GM19238 (cell line): ENCODE results near the gene N4BP2L2.
A peak's percentile ranks its signal among the peaks of the same experiment; 100 is the strongest.

Source experiments
- DNase-seq: peaks from one replicate; pipeline ENCODE4 v3.0.0; 2011; ENCODE audit warnings: low spot score; ENCODE audit not compliant: insufficient read length

The N4BP2L2 gene

DNA sequence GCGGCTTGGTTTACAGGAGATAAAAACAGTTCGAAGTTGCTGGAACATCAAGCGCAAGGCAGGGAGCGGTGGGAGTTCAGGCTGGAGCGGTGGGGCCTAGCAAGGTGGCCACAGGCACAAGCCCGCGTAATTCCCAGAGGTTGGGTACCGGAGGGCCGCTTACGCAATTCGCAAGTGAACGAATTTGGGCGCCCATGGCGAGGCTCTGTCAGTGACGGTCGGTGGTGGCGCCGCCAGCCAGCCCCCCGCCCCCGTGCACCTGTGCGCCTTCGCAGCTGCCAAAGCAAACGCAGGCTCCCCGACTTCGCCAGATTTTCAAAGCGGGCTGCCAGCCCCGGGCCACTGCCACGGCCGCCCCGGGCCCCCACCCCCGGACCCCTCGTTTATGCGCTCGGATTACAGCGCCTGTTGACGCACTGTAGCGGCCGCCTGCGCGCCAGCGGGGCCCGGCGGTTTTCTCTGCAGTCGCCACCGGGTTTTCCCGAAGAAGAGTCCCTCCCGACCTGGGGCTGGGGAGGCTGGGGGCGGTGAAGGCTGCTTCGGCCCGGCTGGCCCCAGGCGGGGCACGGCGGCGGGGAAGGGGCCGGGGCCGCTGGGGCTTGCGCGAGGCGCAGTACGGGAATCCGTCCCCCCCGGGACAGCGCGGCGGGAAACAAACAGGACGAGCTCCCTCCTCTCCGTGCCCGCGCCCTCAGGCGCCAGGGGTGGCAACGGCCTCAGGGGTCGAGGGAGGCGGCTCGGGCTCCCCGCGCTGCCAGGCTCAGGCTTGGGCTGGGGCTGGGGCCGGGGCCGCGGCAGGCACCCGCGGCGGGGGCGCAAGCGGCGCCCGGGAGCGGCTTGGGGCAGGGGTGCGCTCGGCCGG lies 111.4 kb downstream of the N4BP2L2 start:
- DNase-seq = peak; percentile 23

DNA sequence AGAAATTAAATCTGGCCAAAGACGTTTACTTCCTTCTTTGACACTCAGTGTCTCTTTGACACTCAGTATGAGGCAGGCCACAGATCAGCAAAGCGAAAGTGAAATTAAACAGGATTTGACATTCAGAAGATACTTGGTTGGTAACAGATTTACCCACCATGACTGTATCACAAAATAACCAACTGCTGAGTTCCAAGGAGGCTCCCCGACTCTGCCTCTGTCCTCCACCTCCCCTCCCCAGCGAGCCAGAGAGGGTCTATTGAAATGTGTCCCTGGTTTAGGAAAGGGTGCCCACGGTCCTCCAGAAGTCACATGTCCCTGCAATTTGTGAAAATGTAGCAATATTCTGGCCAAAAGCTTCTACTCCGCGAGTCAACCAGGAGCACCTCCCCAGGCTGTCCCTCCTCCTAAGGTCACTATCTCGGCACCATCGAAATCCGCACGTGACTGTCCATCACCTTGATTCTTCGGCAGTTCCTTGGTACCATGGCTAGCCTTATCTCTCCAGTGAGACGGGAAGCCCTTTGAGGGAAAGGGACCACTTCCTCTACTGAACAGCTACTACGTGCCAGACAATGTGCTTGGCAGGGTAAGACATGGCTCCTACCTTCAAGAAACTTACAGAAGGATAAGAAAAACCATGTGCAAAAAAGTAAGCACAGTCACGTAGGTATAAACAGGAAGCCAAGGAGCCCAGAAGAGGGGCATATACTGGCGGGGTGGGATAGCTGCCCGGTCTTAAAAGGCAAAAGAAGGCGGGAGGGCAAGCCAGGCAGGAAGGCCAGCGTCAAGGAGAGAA lies 112.2 kb downstream of the N4BP2L2 start:
- DNase-seq = peak; percentile 56

DNA sequence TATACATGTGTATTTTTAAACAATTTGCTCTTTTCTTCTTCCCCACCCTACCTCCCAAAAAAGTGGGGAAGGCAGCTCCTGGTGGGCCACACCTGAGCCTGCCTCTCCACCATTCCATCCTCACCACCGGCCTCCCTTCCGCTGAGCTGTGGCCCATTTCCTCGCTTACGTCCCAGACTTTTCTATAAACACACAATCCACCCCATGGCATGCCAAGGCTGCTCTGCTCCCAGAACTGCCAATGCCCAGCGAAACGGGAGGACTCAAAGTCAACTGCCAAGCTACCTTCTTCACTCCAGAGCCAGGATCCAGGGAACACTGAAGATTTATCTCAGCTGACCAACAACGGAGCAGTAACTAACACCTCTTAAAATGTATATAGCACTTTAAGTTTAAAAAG lies 113.4 kb downstream of the N4BP2L2 start:
- no peak for DNase-seq

DNA sequence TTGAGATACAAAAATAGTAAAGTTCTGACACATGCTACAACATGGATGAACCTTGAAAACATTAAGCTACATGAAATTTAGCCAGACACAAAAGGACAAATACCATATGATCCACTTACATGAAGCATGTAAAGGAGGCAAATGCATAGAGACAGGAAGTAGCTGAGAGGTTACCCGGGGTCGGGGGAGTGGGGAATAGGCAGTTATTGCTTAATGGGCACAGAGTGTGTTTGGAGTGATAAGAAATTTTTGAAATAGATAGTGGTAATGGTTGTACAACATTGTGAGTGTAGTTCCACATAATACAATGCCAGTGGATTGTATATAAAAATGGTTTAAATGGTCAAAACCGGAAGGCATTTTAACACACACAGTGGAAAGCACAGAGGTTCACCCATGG lies 115.0 kb downstream of the N4BP2L2 start:
- no peak for DNase-seq

DNA sequence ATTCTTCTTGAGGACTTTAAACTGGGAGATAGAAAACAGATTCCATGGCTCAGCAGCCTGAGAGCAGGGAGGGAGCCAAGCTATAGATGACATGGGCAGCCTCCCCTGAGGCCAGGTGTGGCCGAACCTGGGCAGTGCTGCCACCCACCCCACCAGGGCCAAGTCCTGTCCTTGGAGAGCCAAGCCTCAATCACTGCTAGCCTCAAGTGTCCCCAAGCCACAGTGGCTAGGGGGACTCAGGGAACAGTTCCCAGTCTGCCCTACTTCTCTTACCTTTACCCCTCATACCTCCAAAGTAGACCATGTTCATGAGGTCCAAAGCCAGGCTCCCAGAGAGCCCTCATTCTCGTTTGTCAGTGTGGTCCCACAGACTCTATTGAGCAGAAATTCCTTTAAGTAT lies 118.7 kb downstream of the N4BP2L2 start:
- no peak for DNase-seq

DNA sequence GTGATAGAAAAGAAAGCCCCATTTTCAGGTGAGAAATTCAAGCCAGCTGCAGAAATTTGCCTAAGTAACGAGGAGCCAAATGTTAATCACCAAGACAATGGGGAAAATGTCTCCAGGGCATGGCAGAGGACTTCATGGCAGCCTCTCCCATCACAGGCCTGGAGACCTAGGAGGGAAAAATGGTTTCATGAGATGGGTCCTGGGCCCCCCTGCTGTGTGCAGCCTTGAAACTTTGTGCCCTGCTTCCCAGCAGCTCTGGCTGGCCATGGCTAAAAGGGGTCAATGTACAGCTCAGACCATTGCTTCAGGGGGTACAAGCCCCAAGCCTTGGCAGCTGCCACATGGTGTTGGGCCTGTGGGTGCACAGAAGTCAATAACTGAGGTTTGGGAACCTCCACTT lies 120.6 kb downstream of the N4BP2L2 start:
- DNase-seq = no peak

DNA sequence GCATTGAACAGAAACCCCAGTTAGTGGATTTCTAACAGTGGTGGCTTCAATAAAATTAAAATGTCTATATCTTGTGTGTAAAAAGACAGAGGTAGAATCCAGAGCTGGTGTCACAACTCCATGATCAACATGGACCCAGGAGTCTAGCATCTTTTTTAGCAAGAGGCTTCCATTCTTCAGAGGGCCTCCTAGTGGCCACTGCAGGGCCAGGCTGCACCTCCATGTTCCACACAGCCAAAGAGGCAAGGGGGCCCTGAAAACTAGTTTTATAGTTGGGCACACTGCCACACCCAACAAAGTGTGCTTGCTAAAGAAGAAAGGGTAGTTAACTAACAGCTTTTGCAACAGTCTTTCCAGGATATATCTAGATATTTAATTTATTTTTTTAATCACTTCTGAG lies 123.6 kb downstream of the N4BP2L2 start:
- DNase-seq = no peak

DNA sequence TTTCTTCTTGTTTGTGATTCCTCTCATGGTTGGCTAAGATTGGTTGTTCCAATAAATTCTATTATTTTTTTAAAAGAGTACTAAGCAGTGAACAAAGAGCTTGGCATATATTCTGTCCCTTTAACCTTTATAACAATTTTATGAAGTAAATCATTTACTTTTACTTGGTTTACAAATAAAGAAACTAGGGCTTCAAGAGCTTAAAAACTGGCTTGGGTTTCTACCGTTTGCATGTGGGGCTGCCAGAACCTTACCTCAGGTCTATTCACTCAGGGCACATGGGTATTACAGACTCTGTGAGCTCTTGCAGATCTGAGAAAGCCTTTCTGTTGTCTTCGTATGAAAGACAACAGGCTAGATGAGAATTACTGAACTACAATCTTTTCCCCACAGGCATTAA lies 124.0 kb downstream of the N4BP2L2 start:
- DNase-seq = no peak

DNA sequence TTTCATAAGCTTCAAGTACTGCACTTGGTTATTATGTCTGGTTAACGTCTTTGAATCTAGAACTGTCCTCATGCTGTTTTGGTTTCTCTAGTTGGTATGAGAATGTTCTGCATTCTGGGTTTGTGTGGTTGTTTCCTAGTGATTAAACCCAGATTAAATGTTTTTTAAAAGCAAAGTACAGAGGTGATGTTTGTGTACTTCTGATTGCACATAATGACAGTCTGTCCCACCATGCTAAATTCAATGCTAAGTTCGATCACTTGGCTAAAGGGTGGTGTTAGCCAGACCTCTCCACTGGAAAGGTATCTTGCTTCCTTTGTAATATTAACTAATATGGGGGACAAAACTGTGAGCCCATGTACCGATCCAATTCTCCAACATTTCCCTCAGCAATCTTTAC lies 125.3 kb downstream of the N4BP2L2 start:
- DNase-seq = no peak

DNA sequence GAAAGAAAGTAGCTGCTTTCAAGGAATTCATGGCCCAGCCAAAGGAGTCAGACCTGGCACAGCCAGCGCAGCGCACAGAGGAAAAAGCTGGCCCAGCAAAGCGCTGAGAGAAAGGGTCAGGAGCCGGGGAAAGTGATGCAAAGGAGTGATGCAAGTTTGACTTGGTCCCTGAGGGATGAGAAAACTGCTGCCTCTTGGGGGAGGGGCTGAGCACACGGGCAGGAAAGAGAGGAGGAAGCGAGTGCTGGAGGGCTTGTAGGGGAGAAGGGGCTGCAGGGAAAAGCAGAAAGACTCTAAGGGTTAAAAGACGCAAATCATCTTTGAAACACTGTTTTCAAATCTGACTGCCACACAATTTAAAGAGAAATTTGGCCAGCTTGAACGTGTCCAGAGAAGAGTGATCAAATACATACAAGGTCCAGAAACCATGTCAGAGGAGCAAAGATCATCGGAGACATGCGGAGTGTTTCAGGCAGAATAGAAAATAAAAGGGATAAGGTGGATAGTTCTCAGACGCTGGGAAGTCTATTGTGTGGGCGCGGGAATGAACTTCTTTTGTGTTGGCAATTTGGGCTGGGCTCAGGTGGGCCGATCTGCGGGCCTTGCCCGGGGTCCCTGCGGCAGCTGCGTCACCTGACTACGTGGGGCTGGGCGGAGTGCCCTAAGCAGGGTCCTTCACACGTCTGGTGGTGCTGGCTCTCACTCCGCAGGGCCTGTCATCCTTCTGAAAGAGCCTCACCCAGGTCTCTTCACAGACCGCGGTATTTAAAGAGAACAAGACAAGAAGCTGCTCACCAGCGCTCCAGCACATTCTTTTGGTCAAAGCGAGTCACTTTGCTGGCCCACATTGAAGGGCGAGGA lies 128.8 kb downstream of the N4BP2L2 start:
- no peak for DNase-seq

DNA sequence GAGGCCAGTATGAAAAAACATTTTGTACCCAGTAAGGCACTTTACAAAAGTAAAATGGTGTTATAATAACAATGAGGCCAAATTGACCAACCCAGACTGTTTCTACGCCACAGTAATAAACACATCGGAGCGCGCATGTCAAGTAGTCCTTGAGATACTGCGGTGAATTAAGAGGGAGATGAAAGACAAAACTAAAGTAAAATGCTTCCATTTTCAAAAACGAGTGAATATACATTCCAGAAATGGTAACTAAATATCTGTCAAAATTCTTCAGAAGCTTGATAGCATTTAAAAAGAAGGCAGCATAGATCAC lies 129.6 kb downstream of the N4BP2L2 start:
- DNase-seq = no peak

DNA sequence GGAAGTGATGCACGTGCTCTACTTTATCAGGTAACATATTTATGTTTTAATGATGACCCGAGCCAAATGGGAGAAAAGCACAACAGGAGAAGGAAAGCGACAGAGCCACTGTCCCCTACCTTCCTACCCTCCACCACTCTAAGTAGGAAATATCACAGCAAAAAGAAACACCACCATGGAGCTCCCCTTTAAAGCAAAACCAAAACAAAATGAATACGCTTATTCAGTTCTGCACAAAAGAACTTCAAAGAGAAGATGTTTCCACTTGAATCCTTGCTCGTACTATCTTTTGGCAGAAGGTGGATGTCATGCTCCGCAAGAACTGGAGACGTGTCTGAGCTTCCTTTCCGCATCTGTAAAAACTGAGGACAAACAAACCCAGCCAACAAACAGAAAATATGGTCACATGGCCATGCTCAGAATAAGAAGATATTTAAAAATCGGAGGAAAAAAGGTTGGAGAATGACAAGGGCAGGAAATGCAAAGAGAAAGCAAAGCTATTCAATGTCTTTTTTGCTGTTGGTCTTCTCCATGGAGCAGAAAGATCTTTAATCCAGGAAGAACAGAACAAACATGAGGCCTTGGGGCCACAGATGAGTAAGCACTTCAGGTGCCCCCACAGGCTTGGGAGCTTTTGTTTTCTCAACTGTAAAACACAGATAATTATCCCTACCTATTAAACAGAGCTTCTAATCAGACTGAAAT lies 130.1 kb downstream of the N4BP2L2 start:
- no peak for DNase-seq

DNA sequence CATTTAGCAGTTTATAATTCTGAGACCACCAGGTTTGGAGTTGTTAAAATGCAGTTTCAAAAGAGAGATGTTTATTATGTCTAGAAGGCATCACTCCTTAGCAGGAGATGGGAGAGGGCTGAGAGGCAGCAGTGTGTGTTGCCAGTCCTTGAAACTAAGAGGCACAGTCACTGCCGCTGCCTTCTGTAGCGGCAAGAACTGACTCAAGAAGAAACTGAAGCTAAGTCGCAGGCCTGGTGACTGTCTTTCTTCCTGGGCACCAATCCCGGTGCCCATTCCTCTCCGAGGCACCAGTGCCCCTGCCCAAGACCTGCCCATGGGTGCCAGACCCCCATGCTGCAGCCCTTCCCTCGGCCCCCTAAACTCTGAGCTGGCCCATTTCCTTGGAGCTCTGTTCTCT lies 130.7 kb downstream of the N4BP2L2 start:
- DNase-seq = no peak

DNA sequence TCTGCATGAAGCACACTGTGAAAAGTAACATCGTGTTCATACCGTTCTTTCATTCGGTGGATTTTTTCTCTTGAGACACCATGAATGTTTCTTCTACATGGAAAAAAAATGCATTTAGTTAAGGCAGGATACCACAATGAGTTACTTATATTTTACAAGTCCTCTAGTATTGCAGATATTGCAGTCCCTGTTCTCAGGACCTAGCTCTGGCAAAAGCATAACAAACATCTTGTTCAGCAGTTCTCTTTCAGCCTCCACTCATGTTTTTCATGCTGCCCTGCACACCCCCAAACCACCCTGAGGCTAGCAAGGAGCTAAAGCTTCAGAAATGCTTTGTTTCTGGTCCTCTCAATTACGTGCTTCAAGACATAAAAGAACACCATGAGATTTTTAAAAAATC lies 135.5 kb downstream of the N4BP2L2 start:
- no peak for DNase-seq

DNA sequence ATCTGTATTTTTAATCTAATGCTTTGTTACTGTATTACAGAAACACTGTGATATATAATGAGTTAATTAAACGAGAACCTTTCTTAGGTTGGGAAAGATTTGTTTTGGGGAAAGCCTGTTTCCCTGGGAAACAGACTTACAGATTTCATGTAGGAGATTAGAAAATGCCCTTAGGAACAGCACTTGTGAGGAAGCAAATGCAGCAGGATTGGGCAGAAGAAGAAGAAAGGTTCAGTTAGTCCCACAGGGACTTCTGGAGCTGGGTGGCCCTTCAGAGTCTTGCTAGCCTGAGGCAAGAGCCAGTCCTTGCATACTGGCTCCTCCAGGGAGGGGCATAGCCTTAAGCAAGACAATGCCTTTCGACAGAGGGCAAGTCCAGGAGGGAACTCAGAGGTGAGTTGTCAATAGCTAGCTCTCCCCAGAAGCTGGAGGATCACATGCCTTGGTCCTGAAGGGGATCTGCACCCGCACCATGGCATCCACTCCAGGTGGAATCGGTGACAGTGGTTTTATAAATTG lies 147.4 kb downstream of the N4BP2L2 start:
- DNase-seq = no peak

DNA sequence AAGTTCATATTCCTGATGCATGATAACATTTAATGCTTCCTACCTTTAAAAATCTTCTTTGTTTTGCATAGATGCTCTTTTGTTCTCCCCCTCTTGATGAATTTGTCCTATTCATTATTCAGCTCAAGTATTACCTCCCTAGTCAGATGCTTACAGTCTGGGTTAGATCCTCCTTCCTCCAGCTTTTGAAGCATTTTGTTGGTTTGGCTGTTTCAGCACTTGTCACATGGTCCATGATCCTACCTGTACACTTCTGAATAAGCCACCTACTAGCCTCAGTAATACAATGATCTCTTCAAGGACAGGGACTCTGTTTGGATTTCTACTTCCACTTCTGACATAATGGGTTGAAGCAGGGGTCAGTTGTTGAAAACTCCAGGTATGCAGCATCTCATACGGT lies 148.1 kb downstream of the N4BP2L2 start:
- no peak for DNase-seq

DNA sequence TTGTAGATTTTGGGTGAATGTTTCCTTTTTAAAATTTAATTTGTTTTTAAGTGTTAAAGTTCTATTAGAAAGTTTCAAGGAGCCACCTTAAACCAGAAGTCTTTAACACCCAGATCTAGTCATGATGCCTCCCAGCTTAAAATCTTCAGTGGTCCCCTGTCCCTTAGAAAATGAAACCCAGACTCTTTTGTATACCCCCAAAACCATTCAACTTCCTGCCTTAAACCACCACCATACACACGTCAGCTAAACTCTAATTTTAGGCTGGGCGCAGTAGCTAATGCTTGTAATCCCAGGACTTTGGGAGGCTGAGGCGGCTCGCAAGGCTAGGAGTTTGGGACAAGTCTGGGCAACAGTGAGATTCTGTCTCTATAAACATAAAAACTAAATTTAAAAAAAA lies 148.5 kb downstream of the N4BP2L2 start:
- DNase-seq = peak; percentile 10

DNA sequence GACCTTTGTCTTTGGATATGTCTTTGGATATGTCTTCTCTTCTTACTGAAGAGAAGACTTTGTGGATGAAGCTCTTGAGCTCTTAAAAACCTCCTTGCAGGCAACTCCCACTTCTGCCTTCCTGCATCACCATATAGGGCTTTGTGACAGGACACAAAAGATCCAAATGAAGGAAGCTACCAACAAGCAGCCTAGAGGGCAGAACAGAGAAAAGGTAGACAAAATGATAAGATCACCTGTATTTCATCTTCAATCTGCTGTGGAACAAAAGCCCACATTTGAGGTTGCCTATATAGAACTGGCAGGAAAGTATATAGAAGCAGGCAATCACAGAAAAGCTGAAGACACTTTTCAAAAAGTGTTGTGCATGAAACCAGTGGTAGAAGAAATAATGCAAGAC lies 153.2 kb downstream of the N4BP2L2 start:
- no peak for DNase-seq

DNA sequence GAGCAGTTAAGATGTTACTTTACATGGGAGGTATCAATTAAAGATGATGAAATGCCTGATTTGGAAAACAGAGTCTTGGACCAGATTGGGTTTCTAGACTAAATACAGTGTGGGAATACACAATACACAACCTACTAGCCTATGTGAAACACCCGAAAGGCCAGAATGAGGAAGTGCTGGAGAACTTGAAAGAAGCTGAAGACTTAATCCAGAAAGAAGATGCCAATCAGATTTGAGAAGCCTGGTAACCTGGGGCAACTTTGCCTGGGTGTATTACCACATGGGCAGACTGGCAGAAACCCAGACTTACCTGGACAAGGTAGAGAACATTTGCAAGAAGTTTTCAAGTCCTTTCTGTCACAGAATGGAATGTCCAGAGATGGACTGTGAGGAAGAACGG lies 153.9 kb downstream of the N4BP2L2 start:
- no peak for DNase-seq

DNA sequence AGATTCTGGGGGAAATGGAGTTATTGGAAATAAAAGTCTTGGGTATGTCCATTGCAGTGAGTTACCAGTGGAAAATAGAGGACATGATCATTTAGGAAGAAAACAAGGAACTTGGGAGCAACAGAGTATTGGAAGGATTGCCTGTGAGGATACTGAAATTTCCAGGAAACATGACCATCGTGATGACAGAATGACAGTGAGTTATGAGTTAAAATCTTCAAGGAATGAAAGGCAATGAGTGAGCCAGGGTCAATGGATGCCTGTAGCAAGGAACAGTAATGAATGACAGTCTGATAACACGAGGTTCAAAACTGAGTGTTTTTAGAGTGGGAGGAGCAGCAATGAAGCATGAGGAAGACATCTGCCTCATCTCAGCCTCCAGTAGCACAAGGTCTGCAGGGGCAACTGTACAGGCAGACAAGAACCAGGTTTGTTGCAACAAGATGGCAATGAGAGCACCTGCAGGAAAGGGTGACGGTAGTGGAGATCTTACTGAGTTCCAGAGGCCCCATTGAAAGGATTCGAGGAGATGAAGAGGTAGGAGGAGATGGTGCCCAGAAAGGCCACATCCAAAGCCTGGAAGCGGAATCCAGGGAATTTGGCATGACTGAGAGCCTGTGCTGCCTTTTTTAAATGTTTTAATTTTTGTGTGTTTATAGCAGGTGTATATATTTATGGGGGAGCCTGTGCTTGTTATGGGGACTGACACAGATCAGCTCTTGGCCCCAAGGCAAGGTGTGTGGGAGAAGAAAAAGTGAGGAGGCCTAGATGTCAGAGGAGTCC lies 154.6 kb downstream of the N4BP2L2 start:
- DNase-seq = no peak
